ENCODE measurements around the gene IPMK. TPM values are rescaled to one million over a fixed set of nuclear protein-coding genes. Genes with fewer than 3 reads are reported as not detected.
"Not testable (repeated sequence)": the region's sequence is repeated elsewhere in the genome, so short reads cannot be mapped to it uniquely, and the experiment has no call there.

The IPMK gene
- total RNA-seq, 4 donors from 2014 or later = 3.0 to 10.0 (median 6.3) TPM

GRCh38 chr10:58240531-58240930 is 27.2 kb downstream of the IPMK start:
- 64% methylated on average over 2 to 4 of the region's 4 CpGs for WGBS, 2 donors (ENCODE audit: low coverage in 1 of 2)
- Histone ChIP-seq H3K36me3 (peaks cover 0 to 19% of the 10 kb centered on the region in 2 donors), H3K9me3 (peaks cover 0 to 9% (median 0%) of the 10 kb centered on the region in 3 donors), H3K27ac (no peak overlapping the region), H3K4me1 (peaks cover 0 to 2% (median 0%) of the 10 kb centered on the region in 3 donors), H3K4me3 (no peak overlapping the region), H3K27me3 (no peaks in the 10 kb centered on the region)
- no peak for TF ChIP-seq CTCF (IDR thresholded peaks at IDR 0.05)
- TF ChIP-seq POLR2AphosphoS5 (IDR thresholded peaks at IDR 0.05) = no peak
- no peak for TF ChIP-seq POLR2A (IDR thresholded peaks at IDR 0.05)
- no peak for TF ChIP-seq EP300 (IDR thresholded peaks at IDR 0.05)
- ATAC-seq = no peak

- H3K27me3 ChIP-seq = no peaks in the 10 kb centered on the region
- no peak for ATAC-seq
- H3K36me3 ChIP-seq = peaks cover 0 to 28% of the 10 kb centered on the region in 2 donors
- 66 to 86% methylated on average over 3 to 4 of the region's 5 CpGs for WGBS, 2 donors (ENCODE audit: low coverage in 1 of 2)
- no peak overlapping the region for H3K27ac ChIP-seq
- H3K4me1 ChIP-seq = peaks cover 0 to 2% (median 0%) of the 10 kb centered on the region in 3 donors
- TF ChIP-seq CTCF (IDR thresholded peaks at IDR 0.05) (no peak), EP300 (IDR thresholded peaks at IDR 0.05) (no peak), POLR2AphosphoS5 (IDR thresholded peaks at IDR 0.05) (no peak), POLR2A (IDR thresholded peaks at IDR 0.05) (no peak)
- peaks cover 0 to 9% (median 0%) of the 10 kb centered on the region in 3 donors for H3K9me3 ChIP-seq
- no peak overlapping the region for H3K4me3 ChIP-seq
Measured at GRCh38 chr10:58239561-58240169, 28.0 kb downstream of the IPMK start.

GRCh38 chr10:58237014-58237834 is 30.5 kb downstream of the IPMK start:
- 87 to 91% methylated on average over 3 of the region's 3 CpGs for WGBS, 2 donors (ENCODE audit: low coverage in 1 of 2)
- no peak for ATAC-seq

GRCh38 chr10:58229856-58230255 is 37.8 kb downstream of the IPMK start:
- not testable (repeated sequence) for ATAC-seq, H3K27me3 ChIP-seq, H3K9me3 ChIP-seq, H3K4me3 ChIP-seq, H3K27ac ChIP-seq, H3K4me1 ChIP-seq
- peaks cover 0 to 63% of the 10 kb centered on the region in 2 donors for H3K36me3 ChIP-seq
- WGBS, 2 donors (ENCODE audit: low coverage in 1 of 2) = 90 to 100% methylated on average over 1 to 7 of the region's 7 CpGs

More at GRCh38 chr10:58237014-58237834, 30.5 kb downstream of the IPMK start:
- Histone ChIP-seq H3K27ac (no peak overlapping the region), H3K4me3 (no peak overlapping the region), H3K4me1 (peaks cover 0 to 2% (median 0%) of the 10 kb centered on the region in 3 donors), H3K9me3 (no peaks in the 10 kb centered on the region), H3K27me3 (no peaks in the 10 kb centered on the region), H3K36me3 (peaks cover 0 to 35% of the 10 kb centered on the region in 2 donors)
- no peak for TF ChIP-seq POLR2AphosphoS5 (IDR thresholded peaks at IDR 0.05)
- TF ChIP-seq CTCF (IDR thresholded peaks at IDR 0.05) = no peak
- no peak for TF ChIP-seq POLR2A (IDR thresholded peaks at IDR 0.05)
- no peak for TF ChIP-seq EP300 (IDR thresholded peaks at IDR 0.05)

- H3K36me3 ChIP-seq = peaks cover 0 to 38% of the 10 kb centered on the region in 2 donors
- no peak for ATAC-seq
- no peak overlapping the region for H3K4me3 ChIP-seq
- 94 to 100% methylated on average over 1 to 2 of the region's 2 CpGs for WGBS, 2 donors (ENCODE audit: low coverage in 1 of 2)
- H3K27ac ChIP-seq = no peak overlapping the region
- H3K27me3 ChIP-seq = no peaks in the 10 kb centered on the region
- no peaks in the 10 kb centered on the region for H3K9me3 ChIP-seq
- TF ChIP-seq CTCF (IDR thresholded peaks at IDR 0.05) (no peak), POLR2AphosphoS5 (IDR thresholded peaks at IDR 0.05) (no peak), EP300 (IDR thresholded peaks at IDR 0.05) (no peak), POLR2A (IDR thresholded peaks at IDR 0.05) (no peak)
- no peaks in the 10 kb centered on the region for H3K4me1 ChIP-seq
Measured at GRCh38 chr10:58225654-58226053, 42.0 kb downstream of the IPMK start.
